NCI-H446 treated with DMSO at 0.1 percent for 48 hours (cell line): ENCODE results near the gene TMEM42.

Experiments used
- DNase-seq: peaks from one replicate; lab custom pipeline; 2025; lab: John Stamatoyannopoulos, UW

The TMEM42 gene

GRCh38 chr3:44910693-44911092, 49.0 kb downstream of the TMEM42 start:
- no peak for DNase-seq

- peak; percentile 5 for DNase-seq
Observed at GRCh38 chr3:44913868-44914468, 52.3 kb downstream of the TMEM42 start.

GRCh38 chr3:44914936-44915335, 53.2 kb downstream of the TMEM42 start:
- DNase-seq: no peak
